GM21717 (cell line): ENCODE measurements around the gene SEC22A.
A peak's percentile ranks its signal among the peaks of the same experiment; 100 is the strongest.
"Not testable (repeated sequence)": the region's sequence is repeated elsewhere in the genome, so short reads cannot be mapped to it uniquely, and the experiment has no call there.

Experiments used
- ATAC-seq: cut with Tn5 transposase; IDR thresholded peaks from one replicate; pipeline ENCODE4 v1.9.1; 2021; ENCODE audit warnings: mild to moderate bottlenecking, moderate library complexity; ENCODE audit not compliant: unreplicated experiment

Gene SEC22A

DNA sequence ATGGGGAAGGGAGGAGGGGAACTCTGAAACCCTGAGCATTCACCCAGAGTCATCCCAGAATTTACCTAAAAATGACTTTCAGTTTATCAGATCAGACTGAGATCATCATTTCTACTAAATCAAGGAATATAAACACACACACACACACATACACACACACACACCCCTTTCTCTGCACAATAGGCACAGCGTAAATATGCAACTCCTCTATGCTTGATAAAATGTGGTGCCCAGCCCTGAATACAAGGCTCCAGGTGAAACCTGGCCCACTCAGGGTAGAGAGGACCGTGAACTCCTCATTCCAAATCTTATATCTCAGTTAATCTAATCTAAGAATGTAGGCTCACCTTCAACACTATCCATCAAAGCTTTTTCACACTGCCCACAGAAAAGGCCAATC, 31.8 kb upstream of the SEC22A start:
- no peak for ATAC-seq

DNA sequence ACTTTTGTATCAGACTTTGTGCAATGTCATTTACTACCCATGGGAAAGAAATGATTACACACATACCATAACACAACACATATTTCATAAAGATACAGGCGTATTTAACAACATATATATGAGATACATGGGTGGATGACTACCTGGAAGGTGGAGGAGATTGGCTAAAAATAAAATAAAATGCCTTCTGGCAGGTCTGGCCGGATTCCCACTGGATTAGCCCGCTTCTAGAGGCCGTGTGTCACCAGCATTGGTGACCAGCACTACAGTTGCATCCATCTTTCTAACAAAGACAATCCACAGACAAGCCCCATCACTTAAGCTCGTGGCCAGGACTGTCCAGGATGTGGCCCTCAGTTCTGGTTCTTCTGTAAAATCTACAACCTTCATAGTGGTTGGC, 21.0 kb upstream of the SEC22A start:
- ATAC-seq: no peak

DNA sequence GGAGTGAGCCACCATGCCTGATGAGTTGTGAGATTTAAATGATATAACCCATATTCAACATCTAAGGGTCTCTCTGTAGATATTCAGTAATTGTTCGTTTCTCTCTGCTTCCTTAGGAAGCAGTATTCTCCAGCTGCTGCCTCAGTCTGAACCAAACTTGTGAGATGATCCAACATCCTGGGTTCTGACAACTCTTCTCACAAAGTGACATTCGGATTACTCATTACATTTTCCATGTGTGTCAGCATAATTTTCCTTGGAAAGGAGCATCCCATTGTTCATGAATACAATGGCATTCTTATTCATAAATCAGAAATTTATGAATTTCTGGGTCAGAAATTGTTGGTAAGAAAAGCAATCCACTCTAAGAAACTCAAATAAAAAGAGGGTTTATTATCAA, 15.0 kb upstream of the SEC22A start:
- ATAC-seq: no peak

DNA sequence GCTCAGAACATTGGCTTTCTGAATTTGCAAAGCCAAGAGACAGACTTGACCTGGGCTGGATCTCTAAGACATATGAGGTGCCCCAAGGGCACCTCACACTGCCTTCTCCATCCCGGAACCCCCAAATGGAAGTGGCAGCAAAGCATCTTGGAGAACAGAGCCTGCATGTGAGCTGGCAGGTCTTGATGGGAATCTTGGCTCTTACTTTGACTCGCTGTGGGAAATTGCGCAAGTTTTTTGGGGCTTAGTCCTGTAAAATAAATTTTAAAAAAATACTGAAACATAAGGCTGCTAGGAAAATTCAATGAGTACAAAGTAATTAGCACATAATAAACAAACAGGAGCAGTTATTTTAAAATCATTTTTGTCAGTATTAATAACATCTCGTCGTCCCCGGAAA, 13.7 kb upstream of the SEC22A start:
- ATAC-seq: no peak

DNA sequence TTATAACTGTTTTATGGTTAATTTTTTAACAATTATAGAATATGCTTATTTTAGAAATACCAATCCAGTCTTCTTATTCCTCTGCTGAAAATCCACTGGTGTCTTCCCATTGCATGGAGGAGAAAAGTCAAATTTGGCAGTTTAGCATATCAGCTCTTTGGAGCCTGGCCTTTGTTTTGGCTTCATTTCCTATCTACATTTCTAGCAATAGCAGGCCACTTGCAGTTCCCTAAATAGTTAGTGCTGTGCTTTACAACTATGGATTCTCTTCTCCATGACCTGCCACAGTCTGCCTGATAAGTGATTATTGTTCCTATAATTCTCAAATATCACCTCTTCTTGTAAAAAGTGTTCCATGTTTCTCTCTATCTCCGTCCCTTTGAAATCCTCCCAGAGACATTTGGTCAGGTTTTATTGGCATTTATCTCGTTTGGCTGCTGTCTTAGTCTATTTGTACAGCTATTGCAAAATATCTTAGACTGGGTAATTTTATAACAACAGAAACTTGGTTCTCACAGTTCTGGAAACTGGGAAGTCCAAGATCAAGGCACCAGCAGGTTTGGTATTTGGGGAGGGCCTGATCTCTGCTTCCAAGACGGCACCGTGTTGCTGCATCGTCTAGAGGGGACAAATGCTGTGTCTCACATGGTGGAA, 8.2 kb upstream of the SEC22A start:
- ATAC-seq: no peak

DNA sequence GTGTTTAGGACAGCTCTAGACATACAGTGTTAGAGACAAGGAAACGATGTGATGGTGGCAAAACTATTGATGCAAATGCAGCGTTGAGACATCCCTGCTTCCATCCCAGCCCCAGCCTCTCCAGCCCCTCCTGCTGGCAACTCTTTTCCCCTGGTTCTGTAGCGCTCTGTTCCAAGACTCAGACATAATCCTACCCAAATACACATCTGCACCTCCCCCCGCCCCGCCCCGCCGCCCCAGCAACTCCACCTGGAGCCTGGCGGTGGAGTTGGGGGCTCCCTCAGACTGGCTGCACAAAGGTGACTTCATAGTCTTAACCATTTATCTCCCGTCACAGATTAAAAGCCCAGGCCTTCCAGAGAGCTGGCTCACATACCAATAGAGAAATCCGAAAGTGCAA, 7.2 kb upstream of the SEC22A start:
- no peak for ATAC-seq

DNA sequence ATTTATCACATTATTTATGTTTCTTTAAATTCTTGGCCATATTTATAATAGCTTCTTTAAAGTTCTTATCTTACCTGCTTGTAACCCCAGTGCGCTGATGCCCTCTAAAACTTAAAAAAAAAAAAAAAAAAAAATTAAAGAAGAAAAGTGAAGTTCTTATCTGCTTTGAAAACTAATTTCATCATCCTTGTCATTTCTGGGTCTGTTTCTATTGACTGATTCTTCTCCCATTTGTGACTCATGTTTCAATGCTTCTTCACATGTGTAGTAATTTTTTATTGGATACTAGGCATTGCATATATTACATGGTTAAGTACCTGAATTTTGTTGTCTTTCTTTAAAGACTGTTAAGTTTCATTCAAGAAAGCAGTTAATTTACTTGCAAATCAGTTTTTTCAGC, 3.4 kb upstream of the SEC22A start:
- no peak for ATAC-seq

DNA sequence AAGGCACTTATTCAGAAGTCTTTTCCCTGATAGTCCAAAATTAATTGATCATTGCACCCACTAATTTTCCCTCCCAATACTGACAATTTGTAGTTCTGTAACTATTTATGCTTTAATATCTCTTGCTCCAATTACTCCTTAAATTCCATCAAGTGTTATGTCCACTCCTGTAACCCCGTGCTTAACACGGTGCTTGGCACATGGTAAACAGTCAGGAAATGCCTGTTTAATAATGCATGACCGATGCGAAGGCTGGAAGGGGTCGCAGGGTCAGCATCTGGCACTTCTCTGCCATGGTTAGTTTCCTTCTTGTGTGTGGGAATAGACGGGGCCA, 553 bp upstream of the SEC22A start:
- peak; percentile 7 for ATAC-seq

DNA sequence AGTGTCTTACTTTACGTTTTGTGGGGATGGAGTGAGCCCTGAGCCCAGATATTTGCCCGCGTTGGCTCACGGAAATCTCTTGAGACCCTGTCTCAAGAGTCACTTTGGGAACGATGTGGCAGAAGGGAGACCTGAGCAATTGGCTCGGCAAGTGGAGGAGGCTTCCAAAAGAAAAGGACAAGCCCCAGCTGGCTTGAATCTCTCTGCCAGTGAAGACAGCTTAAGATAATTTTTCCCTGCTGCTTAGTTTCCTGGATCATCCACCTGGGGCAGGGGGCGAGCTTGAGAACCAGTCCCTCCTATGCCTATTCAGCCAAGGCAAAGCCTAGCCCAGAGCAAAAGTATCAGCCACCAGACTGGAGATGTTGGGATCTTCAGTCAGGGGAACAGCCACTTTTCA, 708 bp downstream of the SEC22A start:
- no peak for ATAC-seq

DNA sequence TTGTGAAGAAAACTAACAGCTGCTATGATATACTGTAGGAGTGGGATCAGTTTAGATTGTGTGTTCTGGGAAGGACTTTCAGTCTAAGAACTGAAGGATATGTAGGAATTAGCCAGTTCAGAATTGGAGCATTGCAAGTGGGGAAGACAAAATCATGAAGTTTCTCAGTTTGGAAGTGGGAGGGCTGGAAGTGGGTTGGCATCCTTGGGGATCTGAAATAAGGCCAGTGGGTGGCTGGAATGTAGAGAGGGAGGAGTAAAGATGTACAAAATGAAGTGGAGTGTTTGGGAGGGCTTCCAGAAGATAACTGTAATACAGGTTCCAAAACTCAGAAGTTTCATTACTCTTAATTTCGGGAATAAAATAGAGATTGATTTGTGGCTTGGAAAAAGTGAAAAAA, 17.2 kb downstream of the SEC22A start:
- ATAC-seq: no peak

DNA sequence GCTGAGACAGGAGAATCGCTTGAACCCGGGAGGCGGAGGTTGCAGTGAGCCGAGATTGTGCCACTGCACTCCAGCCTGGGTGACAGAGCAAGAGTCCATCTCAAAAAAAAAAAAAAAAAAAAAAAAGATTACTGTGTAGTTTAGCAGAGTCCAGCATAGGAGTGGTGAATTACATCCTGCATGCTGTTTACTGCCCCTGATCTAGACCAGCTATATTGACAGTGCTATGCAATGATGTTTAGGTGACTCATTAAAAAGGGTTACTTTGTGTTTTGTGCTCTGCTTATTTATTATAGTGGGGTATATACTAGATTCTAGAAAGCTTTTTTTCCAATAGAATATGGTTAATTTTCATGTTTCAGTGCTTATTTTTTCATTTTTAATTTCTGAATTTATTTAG, 19.6 kb downstream of the SEC22A start:
- not testable (repeated sequence) for ATAC-seq

DNA sequence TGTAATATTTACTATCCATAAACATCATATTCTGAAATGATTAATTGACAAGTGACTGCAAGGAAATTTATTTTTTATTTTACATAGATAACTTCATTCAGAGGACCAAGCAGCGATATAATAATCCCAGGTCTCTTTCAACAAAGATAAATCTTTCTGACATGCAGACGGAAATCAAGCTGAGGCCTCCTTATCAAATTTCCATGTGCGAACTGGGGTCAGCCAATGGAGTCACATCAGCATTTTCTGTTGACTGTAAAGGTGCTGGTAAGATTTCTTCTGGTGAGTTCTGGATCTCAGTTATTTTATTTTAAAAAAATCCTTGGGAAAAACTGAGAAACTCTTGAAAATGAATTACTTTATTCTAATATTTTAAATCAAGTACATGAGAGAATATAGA, 23.3 kb downstream of the SEC22A start:
- ATAC-seq: no peak

DNA sequence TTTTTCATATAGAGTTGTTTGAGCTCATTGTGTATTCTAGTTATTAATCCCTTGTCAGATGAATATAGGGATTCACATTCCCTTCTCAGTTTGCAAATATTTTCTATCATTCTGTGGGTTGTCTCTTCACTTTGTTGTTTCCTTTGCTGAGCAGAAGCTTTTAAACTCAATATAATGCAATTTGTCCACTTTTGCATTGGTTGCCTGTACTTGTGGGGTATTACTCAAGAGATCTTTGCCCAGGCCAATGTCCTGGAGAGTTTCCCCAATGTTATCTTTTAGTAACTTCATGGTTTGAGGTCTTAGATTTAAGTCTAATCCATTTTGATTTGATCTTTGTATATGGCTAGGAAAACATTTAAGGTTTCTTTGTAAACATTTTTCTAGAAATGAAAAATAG, 24.8 kb downstream of the SEC22A start:
- no peak for ATAC-seq

DNA sequence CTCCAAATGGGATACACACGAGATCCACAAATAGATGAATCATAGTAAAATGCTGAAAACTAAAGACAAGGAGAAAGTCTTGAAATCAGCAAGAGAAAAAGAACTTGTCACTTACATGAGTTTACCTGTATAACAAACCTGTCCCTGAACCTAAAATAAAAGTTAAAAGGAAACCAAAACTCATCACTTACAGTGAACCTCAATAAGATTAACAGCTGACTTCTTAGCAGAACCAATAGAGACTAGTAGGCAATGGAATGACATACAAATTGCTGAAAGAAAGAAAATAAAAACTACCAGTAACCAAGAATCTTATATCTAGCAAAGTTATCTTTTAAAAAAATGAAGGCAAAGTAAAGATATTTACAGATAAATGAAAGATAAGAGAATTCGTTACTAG, 27.4 kb downstream of the SEC22A start:
- ATAC-seq: no peak

DNA sequence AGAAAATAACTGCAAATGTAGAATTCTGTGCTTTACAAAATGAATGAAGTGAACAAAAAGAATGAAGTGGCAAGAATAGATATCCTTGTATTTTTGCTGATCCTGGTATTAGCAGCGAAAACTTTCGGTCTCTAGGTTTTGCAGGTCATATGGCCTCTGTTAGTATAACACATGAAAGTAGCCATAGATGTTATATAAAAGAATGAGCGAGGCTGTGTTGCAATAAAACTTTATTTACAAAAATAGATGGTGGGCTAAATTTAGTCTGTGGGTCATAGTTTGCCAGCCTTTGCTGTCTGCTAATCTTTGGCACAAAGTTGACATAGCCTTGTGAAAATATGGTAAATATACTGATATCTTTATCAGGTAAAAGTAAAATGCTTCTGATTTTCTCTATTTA, 35.2 kb downstream of the SEC22A start:
- no peak for ATAC-seq

DNA sequence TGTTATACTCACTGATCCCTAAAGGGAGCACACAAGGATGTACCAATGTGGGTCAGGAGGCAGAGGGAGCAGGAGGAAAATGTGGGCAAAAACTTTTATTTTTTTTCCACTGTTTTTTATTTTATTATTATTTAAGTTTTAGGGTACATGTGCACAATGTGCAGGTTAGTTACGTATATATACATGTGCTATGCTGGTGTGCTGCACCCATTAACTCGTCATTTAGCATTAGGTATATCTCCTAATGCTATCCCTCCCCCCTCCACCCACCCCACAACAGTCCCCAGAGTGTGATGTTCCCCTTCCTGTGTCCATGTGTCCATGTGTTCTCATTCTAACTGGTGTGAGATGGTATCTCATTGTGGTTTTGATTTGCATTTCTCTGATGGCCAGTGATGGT, 37.4 kb downstream of the SEC22A start:
- not testable (repeated sequence) for ATAC-seq

DNA sequence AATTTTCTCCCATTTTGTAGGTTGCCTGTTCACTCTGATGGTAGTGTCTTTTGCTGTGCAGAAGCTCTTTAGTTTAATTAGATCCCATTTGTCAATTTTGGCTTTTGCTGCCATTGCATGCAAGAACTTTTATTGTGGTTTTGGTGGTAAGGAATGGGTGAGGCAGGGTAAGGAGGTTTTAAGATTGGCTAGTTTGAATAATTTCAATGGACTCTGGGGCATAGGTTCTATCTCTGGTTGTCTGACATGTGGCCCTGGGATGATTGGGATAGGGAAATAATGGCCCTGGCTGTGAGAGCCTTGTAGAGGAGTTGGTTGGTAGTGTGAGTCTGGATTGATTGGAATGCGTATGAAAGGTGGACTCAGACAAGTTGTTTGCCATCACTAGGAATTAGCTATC, 38.0 kb downstream of the SEC22A start:
- ATAC-seq: no peak

DNA sequence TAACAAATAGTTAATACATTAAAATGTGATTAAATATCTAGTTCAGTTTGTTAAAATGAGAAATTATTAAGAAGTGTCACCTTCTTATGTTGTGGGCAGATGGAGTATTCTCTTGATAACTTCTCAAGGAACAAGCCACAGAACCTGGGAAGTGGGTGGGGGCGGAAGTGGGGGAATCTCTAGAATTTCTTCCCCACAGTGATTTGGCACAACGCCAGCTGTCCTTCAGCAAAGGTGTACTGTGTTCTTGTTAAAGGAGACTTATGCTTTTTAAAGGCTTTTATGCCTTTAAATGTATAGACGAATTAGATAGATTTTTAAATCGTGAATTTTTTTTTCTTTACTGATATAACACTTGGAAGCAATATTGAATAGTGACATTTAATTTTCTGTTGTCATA, 42.4 kb downstream of the SEC22A start:
- no peak for ATAC-seq

DNA sequence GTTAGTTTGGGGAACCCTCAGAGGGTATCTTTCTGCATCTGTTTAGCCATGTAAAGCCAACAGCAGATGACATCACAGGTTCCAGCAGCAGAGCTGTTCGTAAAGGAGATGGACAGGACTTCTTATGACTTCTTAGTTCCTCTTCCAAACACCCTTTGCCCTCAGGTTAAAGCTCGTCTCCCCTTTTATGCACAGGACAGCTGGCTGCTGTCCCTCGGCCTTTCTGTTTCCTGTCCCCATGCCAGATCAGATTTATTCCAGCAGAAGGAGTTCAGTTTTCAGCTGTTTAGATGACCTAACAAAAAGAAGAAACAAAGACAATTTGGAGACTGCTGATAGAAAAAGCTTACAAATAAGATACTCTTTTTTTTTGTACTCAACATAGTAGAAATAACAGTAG, 45.1 kb downstream of the SEC22A start:
- no peak for ATAC-seq

DNA sequence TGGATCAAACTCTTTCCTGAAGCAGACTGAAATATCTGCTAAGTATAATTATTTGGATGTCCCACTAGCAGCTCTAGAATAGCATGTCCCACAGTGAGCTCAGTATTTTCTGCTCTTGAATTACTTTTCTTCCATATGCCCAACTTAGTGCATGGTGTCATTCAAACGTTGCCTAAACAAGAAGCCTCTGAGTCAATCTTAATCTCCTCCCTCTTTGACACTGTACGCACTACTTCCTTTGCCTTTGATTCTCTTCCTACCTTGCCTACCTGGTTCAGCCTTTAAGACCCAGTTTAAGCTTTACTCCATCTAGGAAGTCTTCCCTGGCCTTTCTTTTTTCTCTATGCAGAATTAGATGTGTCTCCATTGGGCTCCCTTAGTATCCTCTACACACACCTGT, 54.5 kb downstream of the SEC22A start:
- no peak for ATAC-seq

DNA sequence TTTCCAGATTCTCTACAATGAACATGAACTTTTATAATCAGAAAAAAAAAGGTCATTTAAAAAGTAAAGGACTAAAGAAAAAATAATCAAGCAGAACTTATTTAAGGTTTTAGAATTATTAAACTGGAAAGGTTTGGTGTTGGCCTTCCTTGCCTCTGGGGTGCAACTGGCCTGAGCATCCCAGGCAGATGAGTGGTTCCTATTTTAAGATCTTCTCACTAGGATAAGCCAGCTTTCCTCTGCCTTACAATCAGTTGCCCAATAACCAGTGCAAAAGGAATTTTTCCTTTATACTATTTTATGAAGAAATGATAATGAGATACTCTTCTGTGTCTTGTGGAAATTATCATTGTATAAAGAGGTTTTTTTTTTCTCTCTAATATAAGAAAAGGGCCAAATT, 56.6 kb downstream of the SEC22A start:
- ATAC-seq: no peak

DNA sequence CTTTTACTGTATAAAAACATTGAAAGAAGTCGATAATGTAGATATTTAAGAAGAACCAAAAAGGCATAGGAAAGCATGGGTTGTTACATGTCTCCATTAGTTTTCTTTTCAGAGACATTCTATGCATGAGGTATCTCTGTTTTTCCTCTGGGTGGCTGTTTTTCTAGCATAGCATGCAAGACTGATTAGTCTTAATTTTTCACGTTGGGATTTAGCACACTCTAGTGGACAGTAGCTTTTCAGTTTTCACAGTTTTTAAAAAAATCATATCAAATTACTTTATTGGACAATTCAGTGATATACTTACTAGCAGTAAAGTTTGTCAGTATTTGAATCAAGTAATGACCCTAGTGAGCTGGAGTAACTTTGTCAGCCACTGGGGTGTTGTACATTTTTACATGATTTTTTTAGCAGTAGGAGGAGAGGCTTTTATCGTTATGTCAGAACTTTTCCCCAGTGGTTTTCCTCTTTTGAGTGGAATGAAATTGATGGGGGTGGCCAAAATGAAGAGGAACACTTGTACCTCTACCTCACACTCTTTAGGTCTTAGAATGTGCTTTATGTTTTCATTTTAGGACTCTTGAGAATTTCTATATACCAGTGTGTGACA, 57.2 kb downstream of the SEC22A start:
- ATAC-seq: no peak

DNA sequence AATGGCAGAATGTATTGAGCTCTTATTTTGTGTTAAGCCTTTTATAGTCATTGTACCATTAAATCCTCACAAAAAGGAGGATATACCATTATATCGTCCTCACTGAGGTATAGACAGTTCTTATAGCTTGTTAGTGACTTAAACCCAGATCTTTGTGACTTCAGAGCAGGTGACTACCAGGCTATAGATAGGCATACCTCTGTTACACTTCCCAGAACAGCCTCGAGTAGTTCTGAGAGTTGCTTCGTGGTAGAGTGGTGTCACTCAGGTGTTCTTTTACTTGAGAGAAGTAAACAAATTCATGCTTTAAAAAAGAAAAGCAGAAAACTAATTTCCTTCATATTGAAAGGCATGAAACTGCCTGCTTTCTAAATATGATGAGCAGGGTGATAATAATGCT, 59.9 kb downstream of the SEC22A start:
- no peak for ATAC-seq
